MM.1S (cell line): ENCODE data around the gene ZNF580.

Experiments used
- DNase-seq: peaks from one replicate; pipeline ENCODE4 v3.0.0-alpha.2; 2015
- H2AFZ ChIP-seq: fragments of 300-600 bp; sonication (generic); 2 replicates; pipeline ENCODE4 v1.6.0; 2016; ENCODE audit warnings: antibody characterized with exemption, low read length
- H3F3A ChIP-seq: fragments of 300-600 bp; sonication (generic); 2 replicates; pipeline ENCODE4 v1.6.1; 2016; ENCODE audit warnings: mild to moderate bottlenecking, antibody characterized with exemption, low read length, moderate library complexity, mixed read lengths; ENCODE audit not compliant: insufficient read depth
- H3K27ac ChIP-seq: fragments of 300-600 bp; sonication (generic); 2 replicates; pipeline ENCODE4 v1.5.1; 2016; ENCODE audit warnings: mild to moderate bottlenecking, low read length
- H3K27me3 ChIP-seq: fragments of 300-600 bp; sonication (generic); replicated peaks from 2 replicates; pipeline ENCODE4 v1.6.0; 2016; ENCODE audit warnings: low read length; ENCODE audit not compliant: insufficient read depth
- H3K36me3 ChIP-seq: fragments of 300-600 bp; sonication (generic); replicated peaks from 2 replicates; pipeline ENCODE4 v1.6.1; 2016; ENCODE audit warnings: mild to moderate bottlenecking, low read length, mixed read lengths; ENCODE audit not compliant: insufficient read depth
- H3K4me1 ChIP-seq: fragments of 300-600 bp; sonication (generic); 2 replicates; pipeline ENCODE4 v1.6.1; 2016; ENCODE audit warnings: low read length, mixed read lengths
- H3K4me2 ChIP-seq: fragments of 300-600 bp; sonication (generic); 2 replicates; pipeline ENCODE4 v1.6.0; 2016; ENCODE audit warnings: low read depth, low read length
- H3K4me3 ChIP-seq: fragments of 300-600 bp; sonication (generic); 2 replicates; pipeline ENCODE4 v1.5.1; 2016; ENCODE audit warnings: low read length, mixed read lengths
- H3K79me2 ChIP-seq: fragments of 300-600 bp; sonication (generic); 2 replicates; pipeline ENCODE4 v1.6.1; 2016; ENCODE audit warnings: mixed run types, low read length, mixed read lengths
- H3K9ac ChIP-seq: fragments of 300-600 bp; sonication (generic); 2 replicates; pipeline ENCODE4 v1.6.1; 2016; ENCODE audit warnings: low read length, mixed read lengths
- H3K9me2 ChIP-seq: fragments of 300-600 bp; sonication (generic); replicated peaks from 2 replicates; pipeline ENCODE4 v1.6.1; 2016; ENCODE audit warnings: mild to moderate bottlenecking, low read length, mixed read lengths; ENCODE audit not compliant: insufficient read depth
- H3K9me3 ChIP-seq: fragments of 300-600 bp; sonication (generic); replicated peaks from 2 replicates; pipeline ENCODE4 v1.6.1; 2016; ENCODE audit warnings: mild to moderate bottlenecking, low read length, mixed read lengths; ENCODE audit not compliant: insufficient read depth
- H4K20me1 ChIP-seq: fragments of 300-600 bp; sonication (generic); 2 replicates; pipeline ENCODE4 v1.6.1; 2016; ENCODE audit warnings: mild to moderate bottlenecking, low read length, moderate library complexity, mixed read lengths; ENCODE audit not compliant: insufficient read depth
- CTCF ChIP-seq: fragments of 300-600 bp; sonication (generic); IDR thresholded peaks from 2 replicates; pipeline ENCODE4 v1.5.1; 2016; ENCODE audit warnings: antibody characterized with exemption, low read length, mixed read lengths
- EZH2 ChIP-seq: fragments of 300-600 bp; sonication (generic); optimal IDR thresholded peaks from 2 replicates; pipeline ENCODE3; 2017; ENCODE audit warnings: low read depth, mild to moderate bottlenecking, antibody characterized with exemption, low read length, mixed read lengths
- EZH2phosphoT487 ChIP-seq: fragments of 300-600 bp; sonication (generic); IDR thresholded peaks from 2 replicates; pipeline ENCODE4 v1.6.1; 2018; ENCODE audit warnings: antibody characterized with exemption, low read length

The ZNF580 gene

GRCh38 chr19:55603581-55604292 lies 37.1 kb upstream of the ZNF580 start:
- no peaks in the 10 kb centered on the region for H3K9me2 ChIP-seq
- peaks cover 18% of the 10 kb centered on the region for H3K4me1 ChIP-seq
- H3K4me3 ChIP-seq, result no peak overlapping the region
- TF ChIP-seq CTCF, result no peak
- no peak for TF ChIP-seq EZH2
- no peak for TF ChIP-seq EZH2phosphoT487
- no peak overlapping the region for H3K9ac ChIP-seq
- H3K27me3 ChIP-seq, result no peaks in the 10 kb centered on the region
- no peak overlapping the region for H2AFZ ChIP-seq
- no peak overlapping the region for H3K27ac ChIP-seq
- no peaks in the 10 kb centered on the region for H3K9me3 ChIP-seq
- no peaks in the 10 kb centered on the region for H3K36me3 ChIP-seq
- no peak for DNase-seq
- peaks cover 27% of the 10 kb centered on the region for H3K79me2 ChIP-seq
- H3K4me2 ChIP-seq, result no peak overlapping the region
- peaks cover 37% of the 10 kb centered on the region for H3F3A ChIP-seq
- no peaks in the 10 kb centered on the region for H4K20me1 ChIP-seq

GRCh38 chr19:55605207-55605636 lies 35.6 kb upstream of the ZNF580 start:
- Histone ChIP-seq H3F3A (peaks cover 29% of the 10 kb centered on the region), H4K20me1 (no peaks in the 10 kb centered on the region), H2AFZ (0 out of 2 replicates have a peak overlapping the region, but pooled peaks have one; percentile 34), H3K36me3 (no peaks in the 10 kb centered on the region), H3K4me3 (peak overlapping the region; percentile 67), H3K27me3 (no peaks in the 10 kb centered on the region), H3K9me2 (no peaks in the 10 kb centered on the region), H3K79me2 (peaks cover 36% of the 10 kb centered on the region), H3K4me2 (peak overlapping the region; percentile 86), H3K9ac (peak overlapping the region; percentile 50; the same call in 1 of the 2 replicates), H3K4me1 (peaks cover 18% of the 10 kb centered on the region), H3K9me3 (no peaks in the 10 kb centered on the region), H3K27ac (peak overlapping the region; percentile 68)
- DNase-seq, result peak; percentile 98
- TF ChIP-seq CTCF, result no peak
- TF ChIP-seq EZH2phosphoT487, result no peak
- no peak for TF ChIP-seq EZH2

- H3K27me3 ChIP-seq, result no peaks in the 10 kb centered on the region
- no peaks in the 10 kb centered on the region for H4K20me1 ChIP-seq
- peak within 1 kb of the TSS; percentile 86 for H3K4me2 ChIP-seq
- peak within 1 kb of the TSS; percentile 74 for H3K9ac ChIP-seq
- peak within 1 kb of the TSS; percentile 68 for H3K27ac ChIP-seq
- peak; percentile 71 for DNase-seq
- H3K9me3 ChIP-seq, result no peaks in the 10 kb centered on the region
- peaks cover 16% of the 10 kb centered on the region for H3K4me1 ChIP-seq
- H3K4me3 ChIP-seq, result peak within 1 kb of the TSS; percentile 67
- TF ChIP-seq CTCF, result peak; percentile 84
- TF ChIP-seq EZH2phosphoT487, result no peak
- no peak for TF ChIP-seq EZH2
- H3F3A ChIP-seq, result peaks cover 24% of the 10 kb centered on the region
- H2AFZ ChIP-seq, result peak within 1 kb of the TSS; percentile 78
- no peaks in the 10 kb centered on the region for H3K36me3 ChIP-seq
- no peaks in the 10 kb centered on the region for H3K9me2 ChIP-seq
- peaks cover 36% of the 10 kb centered on the region for H3K79me2 ChIP-seq
These were observed 34.9 kb upstream of the ZNF580 start, which contains the start of gene ZNF865 for GRCh38 chr19:55605637-55606470. Gene ZNF865, plus strand, starts transcription at chr19:55605647. Its CDS starts 7,972 bp downstream, at chr19:55613619.
